ENCODE results near the gene ZNF669. TPM values are rescaled to one million over a fixed set of nuclear protein-coding genes. Genes with fewer than 3 reads are reported as not detected.

ZNF669 gene
- total RNA-seq, 1 donor: 7.4 TPM

DNA sequence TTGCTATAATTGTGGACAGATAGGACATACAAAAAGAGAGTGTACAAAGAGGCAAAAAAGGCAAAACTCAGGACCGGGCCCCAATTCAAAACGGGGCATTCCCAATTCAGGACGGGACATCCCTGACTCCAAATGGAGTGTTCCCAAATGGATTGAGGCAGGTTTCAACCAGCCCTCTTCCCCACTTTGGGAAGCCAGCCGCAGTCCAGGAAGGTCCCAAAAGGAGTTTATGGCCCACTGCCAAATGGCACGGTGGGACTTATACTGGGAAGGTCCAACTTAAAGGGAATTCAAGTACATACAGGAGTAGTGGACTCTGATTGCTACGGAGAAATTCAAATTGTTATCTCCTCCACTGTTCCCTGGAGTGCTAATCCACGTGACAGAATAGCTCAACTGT is 3.5 kb upstream of the ZNF669 start:
- H3K4me3 ChIP-seq (ENCODE audit: low read depth, low read length): no peak overlapping the region
- TF ChIP-seq, protein P1, sequence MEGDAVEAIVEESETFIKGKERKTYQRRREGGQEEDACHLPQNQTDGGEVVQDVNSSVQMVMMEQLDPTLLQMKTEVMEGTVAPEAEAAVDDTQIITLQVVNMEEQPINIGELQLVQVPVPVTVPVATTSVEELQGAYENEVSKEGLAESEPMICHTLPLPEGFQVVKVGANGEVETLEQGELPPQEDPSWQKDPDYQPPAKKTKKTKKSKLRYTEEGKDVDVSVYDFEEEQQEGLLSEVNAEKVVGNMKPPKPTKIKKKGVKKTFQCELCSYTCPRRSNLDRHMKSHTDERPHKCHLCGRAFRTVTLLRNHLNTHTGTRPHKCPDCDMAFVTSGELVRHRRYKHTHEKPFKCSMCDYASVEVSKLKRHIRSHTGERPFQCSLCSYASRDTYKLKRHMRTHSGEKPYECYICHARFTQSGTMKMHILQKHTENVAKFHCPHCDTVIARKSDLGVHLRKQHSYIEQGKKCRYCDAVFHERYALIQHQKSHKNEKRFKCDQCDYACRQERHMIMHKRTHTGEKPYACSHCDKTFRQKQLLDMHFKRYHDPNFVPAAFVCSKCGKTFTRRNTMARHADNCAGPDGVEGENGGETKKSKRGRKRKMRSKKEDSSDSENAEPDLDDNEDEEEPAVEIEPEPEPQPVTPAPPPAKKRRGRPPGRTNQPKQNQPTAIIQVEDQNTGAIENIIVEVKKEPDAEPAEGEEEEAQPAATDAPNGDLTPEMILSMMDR (IDR thresholded peaks at IDR 0.05; ENCODE audit: insufficient read depth, low read length): no peak
- no peak for DNase-seq (ENCODE audit: low read depth)

DNA sequence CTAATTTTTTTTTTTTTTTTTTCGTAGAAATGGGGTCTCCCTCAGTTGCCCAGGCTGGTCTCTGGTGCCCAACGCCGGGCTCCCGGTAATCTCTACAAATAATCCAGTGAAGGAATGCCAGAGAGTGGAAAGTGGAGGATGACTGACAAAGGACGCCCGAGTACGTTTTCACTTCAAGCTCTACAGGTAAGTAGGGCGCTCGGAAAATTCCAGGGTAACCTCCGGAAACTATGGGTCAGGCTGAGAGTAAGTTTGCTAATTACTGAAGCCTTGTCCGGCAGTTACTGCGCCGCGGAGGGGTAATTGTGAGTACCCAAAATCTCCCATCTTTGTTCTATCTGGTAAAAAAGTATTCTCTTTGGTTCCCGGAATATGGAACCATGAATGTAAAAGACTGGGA is 1.8 kb upstream of the ZNF669 start:
- TF ChIP-seq, protein P1 (IDR thresholded peaks at IDR 0.05; ENCODE audit: insufficient read depth, low read length): no peak
- no peak for DNase-seq (ENCODE audit: low read depth)
- no peak overlapping the region for H3K4me3 ChIP-seq (ENCODE audit: low read depth, low read length)

DNA sequence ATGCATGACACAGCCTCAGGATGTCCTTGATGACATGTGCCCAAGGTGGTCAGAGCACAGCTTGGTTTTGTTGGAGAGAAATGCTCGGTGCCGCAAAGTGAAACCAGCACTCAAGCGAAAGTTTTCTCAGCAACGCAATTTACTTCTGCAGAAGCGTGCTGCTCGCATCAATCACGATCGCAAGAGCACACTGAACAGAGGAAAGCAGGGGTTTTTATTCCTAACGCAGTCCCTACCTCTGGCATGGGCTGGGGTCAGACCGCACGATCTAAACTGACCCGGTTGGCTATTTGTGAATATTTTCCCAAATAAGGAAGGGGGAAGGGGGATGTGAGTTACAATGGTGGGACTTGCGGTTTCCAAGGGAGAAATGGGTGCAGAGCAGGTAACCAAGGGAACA is 809 bp upstream of the ZNF669 start:
- peak overlapping the region; percentile 28 for H3K4me3 ChIP-seq (ENCODE audit: low read depth, low read length)
- no peak for DNase-seq (ENCODE audit: low read depth)
- TF ChIP-seq, protein P1 (IDR thresholded peaks at IDR 0.05; ENCODE audit: insufficient read depth, low read length): no peak

DNA sequence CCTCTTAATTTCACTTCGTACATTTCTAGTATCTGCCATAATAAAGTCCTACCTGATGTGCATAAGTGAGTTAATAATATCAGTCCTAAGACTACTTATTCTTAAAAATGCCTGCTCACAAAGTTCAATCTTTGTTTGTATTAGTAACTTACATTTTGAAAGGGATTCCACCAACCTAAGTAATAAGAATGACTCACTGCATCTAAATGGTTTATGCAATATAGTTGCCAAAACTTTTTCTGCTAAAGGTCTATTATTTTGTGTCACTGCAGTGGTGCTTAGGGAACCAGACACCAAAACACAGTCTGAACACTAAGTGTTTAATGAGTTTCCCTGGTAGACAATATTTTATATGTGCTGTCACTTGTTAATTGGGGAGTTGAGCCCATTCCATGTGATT is 1.8 kb downstream of the ZNF669 start:
- H3K4me3 ChIP-seq (ENCODE audit: low read depth, low read length): no peak overlapping the region
- peak; percentile 40 for DNase-seq (ENCODE audit: low read depth)
- TF ChIP-seq, protein P1 (IDR thresholded peaks at IDR 0.05; ENCODE audit: insufficient read depth, low read length): no peak

DNA sequence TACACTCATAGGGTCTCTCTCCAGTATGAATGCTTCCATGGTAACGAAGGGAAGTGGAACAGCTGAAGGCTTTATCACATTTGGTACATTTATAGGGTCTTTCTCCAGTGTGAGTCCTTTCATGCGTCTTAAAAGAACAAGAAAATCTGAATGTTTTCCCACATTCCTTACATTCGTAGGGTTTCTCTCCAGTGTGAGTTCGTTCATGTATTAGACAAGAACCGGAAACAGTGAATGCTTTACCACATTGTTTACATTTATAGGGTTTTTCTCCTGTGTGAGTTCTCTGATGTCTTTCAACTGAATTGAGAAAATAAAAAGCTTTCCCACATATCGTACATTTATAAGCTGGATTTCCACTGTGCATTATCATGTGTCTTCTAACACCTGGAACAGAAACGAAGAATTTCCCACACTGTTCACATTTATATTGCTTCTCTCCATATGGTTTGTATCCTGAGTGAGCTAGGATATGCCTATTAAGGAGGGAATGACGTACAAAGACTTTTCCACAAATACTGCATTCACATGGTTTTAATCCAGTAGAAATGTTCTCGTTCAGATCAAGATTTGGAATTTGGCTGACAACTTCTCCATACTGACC is 3.4 kb downstream of the ZNF669 start:
- DNase-seq (ENCODE audit: low read depth): no peak
- no peak overlapping the region for H3K4me3 ChIP-seq (ENCODE audit: low read depth, low read length)
- TF ChIP-seq, protein P1 (IDR thresholded peaks at IDR 0.05; ENCODE audit: insufficient read depth, low read length): no peak

DNA sequence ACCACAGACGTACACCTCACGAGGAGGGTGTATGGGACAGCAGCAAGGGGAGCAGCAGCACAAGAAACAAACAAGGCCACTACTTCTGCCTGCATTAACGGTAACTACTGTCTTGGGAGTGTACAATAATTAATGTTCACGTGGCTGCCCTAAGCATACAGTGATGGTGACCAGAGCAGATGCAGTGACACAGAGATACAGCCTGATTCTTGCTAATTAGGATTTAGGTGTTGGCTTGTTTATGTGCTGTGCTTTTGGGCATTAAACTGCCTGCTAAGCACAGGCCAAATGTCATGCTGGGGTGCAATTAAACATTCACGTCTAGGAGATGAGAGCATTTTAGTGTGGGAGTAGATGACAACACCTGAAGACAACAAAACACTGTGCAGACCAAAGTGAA is 7.2 kb downstream of the ZNF669 start:
- DNase-seq (ENCODE audit: low read depth): no peak
- TF ChIP-seq, protein P1 (IDR thresholded peaks at IDR 0.05; ENCODE audit: insufficient read depth, low read length): no peak
- H3K4me3 ChIP-seq (ENCODE audit: low read depth, low read length): no peak overlapping the region

DNA sequence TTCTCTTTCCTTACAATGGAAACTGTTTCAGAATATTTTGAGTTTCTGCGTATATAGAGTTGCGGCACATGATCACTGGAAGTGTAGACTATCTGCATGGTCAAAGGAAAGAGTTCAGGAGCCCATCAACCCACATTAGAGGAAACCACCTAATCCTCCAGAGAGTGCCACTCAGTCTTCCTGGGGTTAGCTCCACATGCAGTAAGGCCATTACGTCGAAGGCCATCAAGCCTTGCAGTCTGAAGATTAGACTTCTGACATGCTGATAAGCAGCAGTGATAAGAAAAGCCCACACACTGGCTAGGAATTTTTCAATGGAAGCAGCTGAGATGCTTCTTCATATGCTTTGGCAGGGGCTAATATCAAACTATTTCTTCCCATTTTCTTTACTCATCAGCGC is 7.6 kb downstream of the ZNF669 start:
- no peak overlapping the region for H3K4me3 ChIP-seq (ENCODE audit: low read depth, low read length)
- no peak for DNase-seq (ENCODE audit: low read depth)
- TF ChIP-seq, protein P1 (IDR thresholded peaks at IDR 0.05; ENCODE audit: insufficient read depth, low read length): no peak
